H1 (cell line): Measurements from ENCODE around the gene PAIP2B. TPM values are rescaled to one million over a fixed set of nuclear protein-coding genes. Genes with fewer than 3 reads are reported as not detected.

Experiments used
- CBX5 ChIP-seq: fragments of 300-800, 300-1000 bp; sonication (generic); IDR thresholded peaks from 2 replicates; pipeline ENCODE4 v1.7.1; 2016; ENCODE audit warnings: antibody characterized with exemption, low read length, low read depth
- FOSL1 ChIP-seq: IDR thresholded peaks from 2 replicates; pipeline ENCODE4 v1.6.1; 2011; ENCODE audit warnings: mild to moderate bottlenecking, low read depth, low read length, moderate library complexity; ENCODE audit not compliant: insufficient read depth
- KDM1A ChIP-seq: fragments of 200-600, 300-600 bp; sonication (generic); IDR thresholded peaks from 2 replicates; pipeline ENCODE4 v1.7.1; 2016; ENCODE audit warnings: mild to moderate bottlenecking, low read length, borderline replicate concordance
- SAP30 ChIP-seq: fragments of 300-600 bp; sonication (generic); IDR thresholded peaks from 2 replicates; pipeline ENCODE4 v1.7.1; 2012; ENCODE audit warnings: low read length, moderate library complexity, mild to moderate bottlenecking, inconsistent platforms; ENCODE audit not compliant: insufficient read depth, insufficient replicate concordance
- polyA plus RNA-seq, 7 experiments: library from polyadenylated mRNA; depleted of rRNA in 3 of 7; stranded (reverse) in 5 of 7; unstranded in 2 of 7; fragments of >200 nt in 5 of 7; fragments of 200-250 nt in 2 of 7; gene quantifications; 1 replicate in 5 of 7; 2 replicates in 1 of 7; 4 replicates in 1 of 7; pipeline versions ENCODE4 v1.2.1 to v1.2.3, GENCODE V29; 2011 to 2013; ENCODE audit warnings: missing spikeins in 2 of 7, mixed read lengths in 2 of 7
- total RNA-seq: library from RNA; stranded (reverse); fragmentation: NEBNext Ultra II Directional; extraction: Animal tissue kit (Norgen Biotek cat#: 25700); gene quantifications from 2 replicates; pipeline ENCODE4 v1.2.1, GENCODE V29; 2021

PAIP2B gene
- total and polyA plus RNA-seq, 2 of the 8 experiments (the other 6 are each of a cell fraction or from before 2014, with no cell fraction given) = 8.4 to 31.3 TPM

DNA sequence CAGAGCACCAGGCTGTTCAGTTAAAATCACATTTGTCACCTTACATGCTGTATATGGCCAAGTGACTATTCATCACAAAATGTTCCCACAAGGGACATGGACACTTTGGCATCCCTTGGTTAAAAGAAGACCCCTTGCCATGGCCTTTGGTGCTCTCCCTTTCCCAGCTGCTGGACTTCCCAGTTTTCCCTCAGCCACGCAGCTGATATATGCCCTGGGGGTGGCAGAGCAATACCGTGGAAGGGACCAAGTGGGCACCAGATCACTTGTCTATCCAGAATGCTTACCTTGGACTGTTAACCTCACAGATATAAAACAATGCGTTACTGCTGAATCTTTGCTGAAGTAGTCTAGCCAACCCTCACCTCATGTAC, 35.3 kb downstream of the PAIP2B start (continued):
- TF ChIP-seq KDM1A = no peak
- no peak for TF ChIP-seq CBX5
- TF ChIP-seq FOSL1 = no peak
- TF ChIP-seq SAP30 = no peak
